HG03354 (cell line): ENCODE measurements around the gene MAP3K4.
A peak's percentile ranks its signal among the peaks of the same experiment; 100 is the strongest.

Experiments used
- ATAC-seq: cut with Tn5 transposase; IDR thresholded peaks from one replicate; pipeline ENCODE4 v1.9.1; 2021; ENCODE audit warnings: mild to moderate bottlenecking; ENCODE audit not compliant: unreplicated experiment, poor library complexity, severe bottlenecking

Gene MAP3K4, protein sequence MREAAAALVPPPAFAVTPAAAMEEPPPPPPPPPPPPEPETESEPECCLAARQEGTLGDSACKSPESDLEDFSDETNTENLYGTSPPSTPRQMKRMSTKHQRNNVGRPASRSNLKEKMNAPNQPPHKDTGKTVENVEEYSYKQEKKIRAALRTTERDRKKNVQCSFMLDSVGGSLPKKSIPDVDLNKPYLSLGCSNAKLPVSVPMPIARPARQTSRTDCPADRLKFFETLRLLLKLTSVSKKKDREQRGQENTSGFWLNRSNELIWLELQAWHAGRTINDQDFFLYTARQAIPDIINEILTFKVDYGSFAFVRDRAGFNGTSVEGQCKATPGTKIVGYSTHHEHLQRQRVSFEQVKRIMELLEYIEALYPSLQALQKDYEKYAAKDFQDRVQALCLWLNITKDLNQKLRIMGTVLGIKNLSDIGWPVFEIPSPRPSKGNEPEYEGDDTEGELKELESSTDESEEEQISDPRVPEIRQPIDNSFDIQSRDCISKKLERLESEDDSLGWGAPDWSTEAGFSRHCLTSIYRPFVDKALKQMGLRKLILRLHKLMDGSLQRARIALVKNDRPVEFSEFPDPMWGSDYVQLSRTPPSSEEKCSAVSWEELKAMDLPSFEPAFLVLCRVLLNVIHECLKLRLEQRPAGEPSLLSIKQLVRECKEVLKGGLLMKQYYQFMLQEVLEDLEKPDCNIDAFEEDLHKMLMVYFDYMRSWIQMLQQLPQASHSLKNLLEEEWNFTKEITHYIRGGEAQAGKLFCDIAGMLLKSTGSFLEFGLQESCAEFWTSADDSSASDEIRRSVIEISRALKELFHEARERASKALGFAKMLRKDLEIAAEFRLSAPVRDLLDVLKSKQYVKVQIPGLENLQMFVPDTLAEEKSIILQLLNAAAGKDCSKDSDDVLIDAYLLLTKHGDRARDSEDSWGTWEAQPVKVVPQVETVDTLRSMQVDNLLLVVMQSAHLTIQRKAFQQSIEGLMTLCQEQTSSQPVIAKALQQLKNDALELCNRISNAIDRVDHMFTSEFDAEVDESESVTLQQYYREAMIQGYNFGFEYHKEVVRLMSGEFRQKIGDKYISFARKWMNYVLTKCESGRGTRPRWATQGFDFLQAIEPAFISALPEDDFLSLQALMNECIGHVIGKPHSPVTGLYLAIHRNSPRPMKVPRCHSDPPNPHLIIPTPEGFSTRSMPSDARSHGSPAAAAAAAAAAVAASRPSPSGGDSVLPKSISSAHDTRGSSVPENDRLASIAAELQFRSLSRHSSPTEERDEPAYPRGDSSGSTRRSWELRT (N-terminal part only)

DNA sequence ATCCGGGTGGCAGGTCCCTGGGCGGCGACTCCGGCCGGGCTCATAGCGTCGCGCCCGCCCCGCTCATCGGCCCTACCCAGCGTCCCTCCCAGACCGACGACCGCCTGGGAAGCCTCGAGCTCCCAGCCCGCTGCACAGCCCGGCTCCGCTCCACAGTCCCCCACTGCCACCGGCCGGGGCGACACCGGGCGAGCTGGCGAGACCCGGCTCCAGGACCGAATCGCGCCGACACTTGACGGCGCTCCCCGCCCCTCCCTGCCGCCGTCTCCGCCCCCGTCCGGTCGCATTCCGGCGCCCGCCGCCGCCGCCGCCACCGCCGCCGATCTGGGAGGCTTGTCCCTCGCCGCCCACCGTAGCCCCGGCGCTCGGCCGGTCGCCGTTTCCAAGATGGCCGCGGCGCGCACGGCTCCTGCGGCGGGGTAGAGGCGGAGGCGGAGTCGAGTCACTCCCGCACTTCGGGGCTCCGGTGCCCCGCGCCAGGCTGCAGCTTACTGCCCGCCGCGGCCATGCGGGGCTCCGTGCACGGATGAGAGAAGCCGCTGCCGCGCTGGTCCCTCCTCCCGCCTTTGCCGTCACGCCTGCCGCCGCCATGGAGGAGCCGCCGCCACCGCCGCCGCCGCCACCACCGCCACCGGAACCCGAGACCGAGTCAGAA is at the start of gene MAP3K4:
TSS of gene MAP3K4 (plus strand) at position 364 of the 655 bp plus-strand sequence. CDS start at position 527, 163 bp downstream.
- peak; percentile 64 for ATAC-seq

DNA sequence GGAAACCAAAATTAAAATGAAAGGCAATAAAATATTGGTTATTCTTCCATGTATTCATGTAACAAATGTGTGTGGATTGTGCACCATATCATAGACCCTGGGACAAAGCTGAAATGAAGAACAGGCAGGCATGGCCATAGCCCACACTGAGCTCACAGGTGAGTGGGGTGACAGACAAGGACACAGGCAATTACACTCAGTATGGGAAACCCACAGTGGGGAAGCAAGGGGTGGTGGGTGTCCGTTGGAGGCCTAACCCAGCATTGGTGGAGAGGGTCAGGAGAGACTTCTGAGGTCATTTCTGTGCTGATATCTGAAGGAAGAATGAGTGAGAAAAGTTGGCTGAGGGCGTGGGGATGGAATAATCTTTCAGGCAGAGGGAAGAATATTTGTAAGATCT is 47.6 kb upstream of the MAP3K4 start:
- ATAC-seq = no peak

DNA sequence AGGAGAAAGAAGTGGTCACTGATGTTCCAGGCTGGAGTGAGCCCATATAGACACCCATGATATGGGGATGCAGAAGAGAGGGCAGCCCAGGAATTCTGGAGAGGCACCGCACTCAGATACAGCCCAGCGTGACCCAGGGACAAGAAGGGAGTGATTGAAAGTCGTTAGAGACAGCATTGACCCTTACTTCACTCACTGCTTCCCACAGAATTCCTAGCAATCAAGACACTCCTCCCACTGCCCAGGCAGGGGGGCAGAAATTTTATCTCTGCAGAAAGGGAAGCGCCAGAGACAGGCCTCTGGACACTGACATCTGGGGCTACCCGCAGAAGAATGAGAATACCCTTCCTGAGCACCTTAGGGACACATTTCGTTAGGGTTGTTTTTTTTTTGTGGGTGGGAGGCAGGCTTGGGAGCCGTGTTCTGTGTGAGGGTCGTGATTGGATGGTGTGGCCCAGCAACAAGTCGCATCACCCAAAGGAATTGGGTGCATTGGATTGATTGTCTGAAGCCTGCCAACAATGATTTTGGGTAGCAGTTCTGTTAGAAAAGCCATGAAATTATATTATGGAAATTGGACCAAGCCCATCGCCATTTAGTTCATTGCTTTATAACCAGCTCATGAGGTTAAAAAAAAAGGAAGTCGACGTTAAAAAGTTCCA is 45.9 kb upstream of the MAP3K4 start:
- ATAC-seq = no peak

DNA sequence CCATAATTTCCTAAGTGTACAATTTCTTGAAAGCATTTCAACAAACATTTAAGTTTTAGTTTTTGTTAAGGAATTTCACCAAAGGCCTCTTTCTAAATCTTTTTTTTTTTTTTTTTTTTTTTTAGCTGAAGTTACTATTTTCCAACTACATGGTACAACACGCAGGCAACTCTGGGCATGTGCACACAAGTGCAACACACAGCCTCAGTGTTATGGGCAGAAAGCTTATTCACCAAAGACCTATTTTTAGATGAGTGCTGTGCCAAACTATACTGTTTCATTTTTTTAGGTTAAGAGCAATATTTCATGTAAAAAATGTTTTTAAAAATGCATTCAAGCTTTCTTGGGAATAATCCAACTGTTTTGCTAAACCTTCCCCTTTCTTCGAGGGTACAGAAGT is 42.0 kb upstream of the MAP3K4 start:
- no peak for ATAC-seq

DNA sequence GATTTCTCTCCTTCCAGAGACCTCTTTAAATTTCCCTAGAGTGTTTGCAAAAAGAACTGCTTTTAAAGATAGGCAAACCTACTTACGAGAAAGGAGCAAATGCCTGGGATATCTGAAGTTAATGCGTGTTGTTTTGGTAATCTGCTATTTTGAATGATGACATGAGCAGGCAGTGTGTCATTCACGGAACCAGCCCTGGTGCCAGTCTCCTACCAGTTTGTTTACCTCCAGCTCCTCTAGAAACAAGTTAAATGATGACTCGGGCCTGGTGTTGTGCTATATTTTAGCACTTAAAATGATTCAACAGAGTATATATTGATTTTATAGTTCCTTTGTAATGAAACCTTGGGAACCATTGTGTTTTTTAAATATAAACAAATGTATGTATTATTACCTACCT is 41.1 kb upstream of the MAP3K4 start:
- ATAC-seq = no peak

DNA sequence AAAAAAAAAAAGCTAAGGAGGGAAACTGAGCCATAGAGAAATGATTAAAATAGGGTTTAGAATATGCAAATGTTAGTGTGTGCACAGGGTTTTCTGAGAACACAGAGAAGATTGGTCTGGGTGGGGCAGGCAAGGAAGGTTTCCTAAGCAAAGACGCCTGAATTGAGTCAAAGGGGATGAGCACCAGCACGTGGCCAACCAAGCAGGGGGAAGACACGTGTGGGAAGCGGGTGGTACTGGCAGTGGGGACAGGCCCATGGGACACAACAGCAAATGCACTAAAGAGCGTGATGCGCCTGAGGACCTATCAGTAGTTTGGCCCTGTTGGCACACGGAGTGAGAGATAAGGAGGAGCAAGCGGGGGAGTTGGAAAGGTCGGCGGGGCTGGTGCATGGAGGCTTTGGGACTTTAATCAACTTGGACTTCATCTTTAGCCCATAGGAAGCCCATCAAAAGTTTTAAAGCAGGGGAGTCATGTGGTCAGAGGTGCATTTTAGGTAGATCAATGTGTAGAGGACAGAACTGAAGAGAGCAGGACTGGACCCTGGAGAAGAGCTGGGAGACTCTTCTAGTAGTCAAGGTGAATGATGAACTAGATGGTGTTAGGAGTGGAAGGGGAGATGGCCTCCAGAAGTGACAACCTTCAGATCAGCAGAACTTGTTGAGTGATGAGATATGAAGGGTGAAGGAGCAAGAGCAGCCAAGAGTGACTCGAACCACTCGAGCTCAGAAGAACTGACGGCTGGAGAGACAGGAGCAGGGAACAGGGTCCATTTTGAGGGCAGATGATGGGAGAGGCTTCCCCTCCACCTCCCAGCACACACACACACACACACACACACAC is 40.2 kb upstream of the MAP3K4 start:
- no peak for ATAC-seq

DNA sequence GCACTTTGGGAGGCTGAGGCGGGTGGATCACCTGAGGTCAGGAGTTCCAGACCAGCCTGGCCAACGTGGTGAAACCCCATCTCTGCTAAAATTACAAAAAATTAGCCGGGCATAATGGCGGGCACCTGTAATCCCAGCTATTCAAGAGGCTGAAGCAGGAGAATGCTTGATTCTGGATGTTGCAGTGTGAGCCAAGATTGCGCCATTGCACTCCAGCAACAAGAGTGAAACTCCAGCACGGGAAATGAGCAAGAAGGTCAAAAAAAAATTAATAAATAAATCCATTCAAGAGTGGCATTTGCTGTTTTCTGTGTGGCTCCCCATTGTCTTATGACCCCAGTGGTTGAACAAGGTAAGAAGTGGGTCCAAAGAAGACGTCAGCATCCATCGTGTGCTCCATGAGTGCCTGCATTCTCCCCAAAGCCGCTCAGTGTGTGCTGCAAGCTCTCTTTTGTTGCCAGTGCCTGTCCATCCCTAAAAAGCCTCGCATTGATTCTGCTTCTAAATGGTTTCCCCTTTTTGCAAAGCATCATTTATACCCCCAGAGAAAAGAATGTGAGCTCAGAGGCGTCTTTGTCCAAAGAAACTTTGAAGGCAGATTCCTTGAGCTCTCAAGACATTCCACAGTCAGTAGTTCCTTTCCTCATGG is 38.8 kb upstream of the MAP3K4 start:
- no peak for ATAC-seq

DNA sequence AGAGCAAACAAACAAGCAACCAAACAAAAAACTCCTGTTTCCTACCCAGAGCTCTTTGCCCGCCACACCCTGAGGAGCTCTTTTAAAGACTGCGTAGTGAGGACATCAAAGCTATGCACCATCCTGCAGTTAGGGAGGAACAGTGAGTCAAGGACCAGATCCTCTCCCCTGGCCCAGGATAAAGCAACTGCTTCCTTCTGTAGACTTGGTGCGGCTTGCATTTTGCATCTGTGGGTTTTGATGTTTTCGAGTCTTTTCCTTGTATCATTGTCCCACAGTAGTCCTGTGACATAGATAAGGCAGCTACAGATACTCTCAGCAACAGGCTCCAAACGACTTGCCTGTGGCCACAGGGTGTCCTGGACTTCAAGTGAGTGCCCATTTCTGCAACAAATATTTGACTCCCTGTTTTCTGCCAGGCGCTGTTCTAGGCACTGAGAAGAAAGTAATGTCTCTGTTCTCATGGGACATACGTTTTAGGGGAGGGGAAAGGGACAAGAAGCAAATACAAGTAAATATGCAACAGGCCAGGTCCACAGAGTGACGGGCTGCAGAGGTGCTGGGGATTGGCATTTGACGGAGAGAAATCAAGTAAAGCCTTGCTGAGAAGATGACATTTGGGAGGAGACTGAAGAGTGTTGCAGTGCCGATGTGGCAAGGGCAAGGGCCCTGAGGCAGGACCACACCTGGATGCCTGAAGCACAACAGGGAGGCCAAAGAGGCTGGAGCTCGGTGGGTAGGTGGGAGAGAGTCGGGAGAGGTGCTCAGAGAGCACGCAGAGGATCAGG is 35.9 kb upstream of the MAP3K4 start:
- ATAC-seq = no peak

DNA sequence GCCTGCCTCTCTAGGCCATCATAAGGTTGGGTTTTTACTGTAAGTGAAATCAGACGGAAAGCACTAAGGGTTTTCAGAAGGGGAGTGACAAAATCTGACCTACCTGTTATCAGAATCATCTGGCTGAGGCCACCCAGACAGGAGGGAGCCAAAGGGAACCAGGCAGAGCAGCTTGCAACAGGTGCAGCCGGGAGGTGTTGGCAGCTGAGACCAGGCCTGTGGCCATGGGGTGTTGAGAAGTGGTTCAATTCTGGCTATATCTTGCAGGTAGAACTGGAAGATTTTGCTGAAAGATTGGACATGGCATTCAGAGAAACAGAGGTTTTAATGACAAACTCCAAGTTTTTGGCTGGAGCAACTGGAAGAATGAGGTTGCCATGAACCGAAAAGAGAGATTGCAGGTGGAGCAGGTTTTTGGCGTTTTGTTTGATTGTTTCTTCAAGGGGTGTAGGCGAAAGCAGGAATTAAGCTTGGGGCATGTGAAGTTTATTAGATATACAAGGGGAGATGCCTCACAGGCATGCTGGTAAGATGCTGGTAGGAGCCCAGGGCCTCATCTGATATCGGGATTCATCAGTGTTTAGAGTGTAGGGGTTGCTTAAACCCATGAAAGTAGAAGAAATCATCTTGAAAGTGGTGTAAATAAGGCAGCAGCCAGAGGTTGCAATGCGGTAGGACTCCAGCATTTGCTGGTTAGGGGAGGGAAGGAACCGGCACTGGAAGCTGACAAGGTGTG is 35.1 kb upstream of the MAP3K4 start:
- ATAC-seq = no peak

DNA sequence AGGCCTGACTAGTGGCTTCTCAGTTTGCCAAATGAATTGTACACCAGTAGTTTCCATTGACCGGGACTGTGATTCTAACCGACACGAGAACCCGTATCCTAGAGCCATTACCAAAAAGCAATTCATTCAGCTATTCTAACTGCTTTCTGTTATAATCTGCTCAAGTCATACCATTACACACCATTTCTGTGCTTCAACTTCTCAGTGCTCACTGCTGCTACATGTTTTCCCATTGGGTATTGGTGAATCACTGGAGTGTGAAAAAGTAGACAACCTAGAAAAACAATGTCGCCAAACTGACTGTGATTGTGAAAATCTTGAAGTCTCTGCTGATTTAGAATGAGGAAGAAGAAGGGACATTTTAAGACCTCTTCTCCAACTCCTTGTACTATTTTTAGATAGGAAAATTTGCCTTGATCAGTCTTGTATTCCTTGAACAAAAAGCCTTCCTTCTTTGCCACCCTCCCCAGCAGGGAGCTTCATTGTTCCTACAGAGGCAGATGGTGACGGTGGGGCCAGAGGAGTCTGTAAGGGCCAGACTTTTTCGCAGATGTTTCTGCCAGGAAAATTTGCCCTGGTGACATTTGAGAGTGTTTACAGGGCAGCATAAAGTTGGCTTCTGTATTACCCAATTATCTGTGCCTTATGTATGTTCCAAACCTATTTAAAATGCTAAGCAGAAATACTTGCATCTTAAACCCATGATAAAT is 31.7 kb upstream of the MAP3K4 start:
- ATAC-seq = no peak

DNA sequence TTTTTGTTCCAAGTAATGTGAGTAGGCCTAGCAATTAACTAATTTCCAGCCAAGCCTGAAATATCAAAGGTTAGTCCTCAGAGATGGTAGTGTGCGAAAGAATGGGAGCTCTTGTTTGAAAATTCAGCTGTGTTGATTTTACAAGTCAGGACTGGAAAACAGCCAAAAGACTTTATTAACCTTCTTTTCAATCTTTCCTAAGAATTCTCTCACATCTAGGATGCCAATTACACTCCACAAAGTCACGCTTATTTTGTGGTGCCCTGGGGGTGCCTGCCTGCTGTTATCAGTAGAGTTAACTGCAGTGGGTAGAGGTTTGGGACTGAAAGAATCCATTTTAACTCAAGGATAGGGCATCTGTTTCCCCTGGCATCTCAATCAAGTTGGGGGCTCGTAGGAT is 30.7 kb upstream of the MAP3K4 start:
- ATAC-seq = no peak

DNA sequence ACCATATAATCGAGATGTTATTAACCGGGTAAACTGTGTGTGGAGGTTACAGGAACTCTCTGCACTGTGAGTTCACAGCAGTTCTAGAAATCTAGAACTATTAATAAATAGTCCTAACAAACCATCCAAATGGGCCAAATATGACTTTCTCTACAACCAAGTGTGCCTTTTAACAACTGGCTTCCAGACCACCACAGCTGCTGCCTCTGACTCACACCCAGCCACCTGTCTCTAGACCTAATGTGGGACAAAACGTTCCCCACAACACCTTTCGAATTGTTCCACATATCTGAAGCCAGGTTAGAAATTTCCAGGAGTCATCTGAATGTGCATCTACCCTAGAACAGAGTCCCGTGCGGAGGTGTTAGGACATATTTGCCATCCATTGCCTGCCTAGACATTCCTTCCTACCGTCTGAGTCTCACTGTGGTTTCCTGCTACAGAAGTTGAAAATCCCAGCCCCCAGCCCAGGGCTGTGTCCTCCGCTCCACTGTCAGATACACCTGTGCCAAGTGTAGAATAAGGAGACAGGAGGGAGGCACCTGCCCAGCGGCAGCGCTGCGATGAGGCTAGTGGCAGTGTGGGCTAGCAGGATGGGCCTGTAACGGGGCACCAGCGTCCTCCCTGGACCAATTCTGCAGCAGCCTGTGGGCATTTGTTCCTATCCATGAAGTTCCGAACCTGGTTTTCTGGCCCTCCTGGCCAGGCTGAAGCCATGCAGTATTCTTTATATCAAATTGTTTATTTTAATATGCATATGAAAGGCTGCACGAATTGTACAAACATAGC is 28.5 kb upstream of the MAP3K4 start:
- ATAC-seq = no peak

DNA sequence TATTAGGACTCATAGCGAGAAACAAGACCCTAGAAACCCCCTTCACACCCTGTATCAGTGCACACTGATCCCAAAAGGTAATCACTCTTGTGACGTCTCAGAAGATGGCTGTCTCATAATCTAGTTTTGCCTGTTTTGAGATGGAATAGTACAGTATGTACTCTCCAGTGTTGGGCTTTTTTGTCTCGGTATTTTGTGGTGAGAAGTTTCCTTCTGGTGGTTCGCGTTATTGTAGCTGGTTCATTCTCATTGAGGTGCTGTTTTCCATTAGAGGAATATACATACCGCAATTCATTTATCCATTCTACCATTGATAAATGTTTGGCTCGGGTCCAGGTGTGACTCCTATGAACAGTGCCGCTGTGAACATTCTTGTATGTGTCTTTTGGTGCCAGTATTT is 27.9 kb upstream of the MAP3K4 start:
- ATAC-seq = no peak

DNA sequence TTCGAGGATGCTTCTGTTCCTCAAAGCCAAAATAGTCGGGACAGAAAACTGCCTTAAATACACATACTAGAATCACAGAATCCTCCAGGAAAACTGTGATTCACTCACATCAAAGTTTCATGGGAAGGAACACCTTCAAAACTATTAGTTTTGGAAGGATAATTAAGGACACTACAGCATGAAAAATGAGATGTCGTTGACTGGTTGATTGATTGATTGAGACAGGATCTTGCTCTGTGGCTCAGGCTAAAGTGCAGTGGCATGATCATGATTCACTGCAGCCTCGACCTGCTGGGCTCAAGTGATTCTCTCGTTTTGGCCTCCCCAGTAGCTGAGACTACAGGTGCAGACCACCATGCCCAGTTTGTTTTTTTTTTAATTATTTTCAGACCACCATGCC is 25.7 kb upstream of the MAP3K4 start:
- ATAC-seq = no peak
